IMR-90 (cell line): ENCODE data around the gene EPN2. TPM values are rescaled to one million over a fixed set of nuclear protein-coding genes. Genes with fewer than 3 reads are reported as not detected.

ENCODE experiments used
- ELK1 ChIP-seq: fragments of 150-350 bp; IDR thresholded peaks from 2 replicates; pipeline ENCODE4 v1.6.1; 2016; ENCODE audit warnings: low read depth, mild to moderate bottlenecking, low read length, moderate library complexity, borderline replicate concordance
- FOS ChIP-seq: fragments of 150-350 bp; IDR thresholded peaks from 2 replicates; pipeline ENCODE4 v1.6.1; 2016; ENCODE audit warnings: low read depth, low read length
- RCOR1 ChIP-seq: IDR thresholded peaks from 2 replicates; pipeline ENCODE4 v1.6.1; 2012; ENCODE audit warnings: mild to moderate bottlenecking, low read length, improper control_type of control experiment; ENCODE audit not compliant: insufficient replicate concordance
- RFX5 ChIP-seq: IDR thresholded peaks from 2 replicates; pipeline ENCODE4 v1.8.0; 2012; ENCODE audit warnings: low read depth, mild to moderate bottlenecking, low read length, moderate library complexity
- polyA plus RNA-seq, 3 experiments: library from polyadenylated mRNA; depleted of rRNA; stranded (reverse); fragments of >200 nt; gene quantifications; 2 replicates each; pipeline ENCODE4 v1.2.3, GENCODE V29; 2012; ENCODE audit warnings: low replicate concordance in 1 of 3
- total RNA-seq: library from RNA; depleted of rRNA; stranded (reverse); fragments of >200 nt; gene quantifications from 2 replicates; pipeline ENCODE4 v1.2.3, GENCODE V29; 2012

EPN2 gene
- total and polyA plus RNA-seq, 2 of the 4 experiments (the other 2 are of a cell fraction): 14.9 to 25.3 TPM

GRCh38 chr17:19337712-19338023 is 100.5 kb downstream of the EPN2 start (continued):
- TF ChIP-seq FOS (no peak), ELK1 (no peak), RFX5 (no peak), RCOR1 (no peak)
